Large intestine (tissue), 12 donors: ENCODE data around the gene SLC35F5. TPM values are rescaled to one million over a fixed set of nuclear protein-coding genes. Genes with fewer than 3 reads are reported as not detected.

ENCODE experiments used
- DNase-seq, 2 donors: peaks; one replicate each; pipeline versions ENCODE4 v3.0.0 to v3.0.0-alpha.2; 2013
- H3K27ac ChIP-seq: one replicate; pipeline ENCODE4 v1.5.1; 2013; ENCODE audit warnings: low read length
- H3K27me3 ChIP-seq: 2 replicates; pipeline ENCODE4 v1.6.1; 2013; ENCODE audit warnings: low read length; ENCODE audit not compliant: control insufficient read depth, insufficient read depth
- H3K36me3 ChIP-seq: 2 replicates; pipeline ENCODE4 v1.6.1; 2013; ENCODE audit warnings: low read length; ENCODE audit not compliant: control insufficient read depth, insufficient read depth
- H3K4me1 ChIP-seq: one replicate; pipeline ENCODE4 v1.6.1; 2013; ENCODE audit warnings: low read length; ENCODE audit not compliant: control insufficient read depth, insufficient read depth
- H3K4me3 ChIP-seq: one replicate; pipeline ENCODE4 v1.5.1; 2013; ENCODE audit warnings: low read length
- H3K9me3 ChIP-seq: one replicate; pipeline ENCODE4 v1.6.1; 2013; ENCODE audit warnings: mild to moderate bottlenecking, low read depth, low read length, moderate library complexity; ENCODE audit not compliant: control insufficient read depth
- WGBS: methylation state at CpG from one replicate; pipeline ENCODE4 v1.1.5; 2013; ENCODE audit warnings: low lambda C conversion rate; ENCODE audit not compliant: insufficient coverage; 5-methylcytosine and 5-hydroxymethylcytosine counted together
- long read RNA-seq, 11 donors: transcript quantifications; one replicate each; lab custom pipeline, GENCODE V29; 2026
- polyA plus RNA-seq: library from polyadenylated mRNA; unstranded; fragments of 120-200 nt; gene quantifications from one replicate; pipeline ENCODE4 v1.2.1, GENCODE V29; 2013

SLC35F5 gene
- 73.7 TPM for polyA plus RNA-seq
- long read RNA-seq, donor 1, full-length matches to known transcripts: 4 of 4 reads
- long read RNA-seq, donor 1, partial matches to known transcripts: 0 of 4 reads
- long read RNA-seq, donor 1, other reads (novel, unspliced or antisense): 0 of 4 reads
- long read RNA-seq, donor 2, full-length matches to known transcripts: 25 of 39 reads
- long read RNA-seq, donor 2, partial matches to known transcripts: 14 of 39 reads
- long read RNA-seq, donor 2, other reads (novel, unspliced or antisense): 0 of 39 reads
- long read RNA-seq, donor 3: 0 reads
- long read RNA-seq, donor 4, full-length matches to known transcripts: 5 of 5 reads
- long read RNA-seq, donor 4, partial matches to known transcripts: 0 of 5 reads
- long read RNA-seq, donor 4, other reads (novel, unspliced or antisense): 0 of 5 reads
- long read RNA-seq, donor 5, full-length matches to known transcripts: 3 of 3 reads
- long read RNA-seq, donor 5, partial matches to known transcripts: 0 of 3 reads
- long read RNA-seq, donor 5, other reads (novel, unspliced or antisense): 0 of 3 reads
- long read RNA-seq, donor 6, full-length matches to known transcripts: 13 of 20 reads
- long read RNA-seq, donor 6, partial matches to known transcripts: 7 of 20 reads
- long read RNA-seq, donor 6, other reads (novel, unspliced or antisense): 0 of 20 reads
- long read RNA-seq, donor 7: 0 reads
- long read RNA-seq, donor 8, full-length matches to known transcripts: 12 of 34 reads
- long read RNA-seq, donor 8, partial matches to known transcripts: 22 of 34 reads
- long read RNA-seq, donor 8, other reads (novel, unspliced or antisense): 0 of 34 reads
- long read RNA-seq, donor 9, full-length matches to known transcripts: 17 of 17 reads
- long read RNA-seq, donor 9, partial matches to known transcripts: 0 of 17 reads
- long read RNA-seq, donor 9, other reads (novel, unspliced or antisense): 0 of 17 reads
- long read RNA-seq, donor 10, full-length matches to known transcripts: 9 of 9 reads
- long read RNA-seq, donor 10, partial matches to known transcripts: 0 of 9 reads
- long read RNA-seq, donor 10, other reads (novel, unspliced or antisense): 0 of 9 reads
- long read RNA-seq, donor 11, full-length matches to known transcripts: 9 of 20 reads
- long read RNA-seq, donor 11, partial matches to known transcripts: 11 of 20 reads
- long read RNA-seq, donor 11, other reads (novel, unspliced or antisense): 0 of 20 reads

- DNase-seq: peak; percentile 91 to 94
- H3K4me3 ChIP-seq: peak within 1 kb of the TSS; percentile 96
- no peaks in the 10 kb centered on the region for H3K27me3 ChIP-seq
- H3K9me3 ChIP-seq: peaks cover 3% of the 10 kb centered on the region
- 3% methylated on average over 11 of the region's 76 CpGs for WGBS
- H3K36me3 ChIP-seq: peaks cover 2% of the 10 kb centered on the region
- H3K4me1 ChIP-seq: no peaks in the 10 kb centered on the region
- peak within 1 kb of the TSS; percentile 94 for H3K27ac ChIP-seq
Observed at GRCh38 chr2:113756355-113757137, at the start of gene SLC35F5. Gene SLC35F5 (minus strand): TSS chr2:113756642. CDS start chr2:113756409, 233 bp downstream.

GRCh38 chr2:113799375-113799774 lies 42.9 kb upstream of the SLC35F5 start:
- Histone ChIP-seq H3K27ac (no peak overlapping the region), H3K27me3 (no peaks in the 10 kb centered on the region), H3K36me3 (no peaks in the 10 kb centered on the region), H3K4me1 (peaks cover 8% of the 10 kb centered on the region), H3K4me3 (no peak overlapping the region), H3K9me3 (no peaks in the 10 kb centered on the region)
- WGBS: 80% methylated on average over 1 of the region's 4 CpGs
- DNase-seq: no peak

- Histone ChIP-seq H3K27ac (peak overlapping the region; percentile 46), H3K4me1 (peaks cover 10% of the 10 kb centered on the region), H3K36me3 (no peaks in the 10 kb centered on the region), H3K4me3 (no peak overlapping the region), H3K27me3 (no peaks in the 10 kb centered on the region), H3K9me3 (no peaks in the 10 kb centered on the region)
- WGBS: 14% methylated on average over 1 of the region's 2 CpGs
- DNase-seq: no peak
Observed at GRCh38 chr2:113797237-113797636, 40.8 kb upstream of the SLC35F5 start.

GRCh38 chr2:113796592-113797175 lies 40.2 kb upstream of the SLC35F5 start:
- DNase-seq: peak; percentile 26 to 75
- no peak overlapping the region for H3K4me3 ChIP-seq
- H3K36me3 ChIP-seq: no peaks in the 10 kb centered on the region
- H3K9me3 ChIP-seq: no peaks in the 10 kb centered on the region
- WGBS: 20% methylated on average over 1 of the region's 6 CpGs
- peaks cover 13% of the 10 kb centered on the region for H3K4me1 ChIP-seq
- H3K27me3 ChIP-seq: no peaks in the 10 kb centered on the region
- peak overlapping the region; percentile 46 for H3K27ac ChIP-seq

- Histone ChIP-seq H3K9me3 (no peaks in the 10 kb centered on the region), H3K27me3 (no peaks in the 10 kb centered on the region), H3K4me3 (no peak overlapping the region), H3K27ac (no peak overlapping the region), H3K4me1 (peaks cover 13% of the 10 kb centered on the region), H3K36me3 (no peaks in the 10 kb centered on the region)
- WGBS: no CpG with 5 or more reads among the region's 3 CpGs
- DNase-seq: no peak
Observed at GRCh38 chr2:113795405-113795920, 39.0 kb upstream of the SLC35F5 start.

- DNase-seq: peak; percentile 27 to 57
- H3K9me3 ChIP-seq: no peaks in the 10 kb centered on the region
- no peak overlapping the region for H3K4me3 ChIP-seq
- no peaks in the 10 kb centered on the region for H3K27me3 ChIP-seq
- WGBS: no CpG with 5 or more reads among the region's 5 CpGs
- H3K27ac ChIP-seq: peak overlapping the region; percentile 8
- peaks cover 13% of the 10 kb centered on the region for H3K4me1 ChIP-seq
- no peaks in the 10 kb centered on the region for H3K36me3 ChIP-seq
Observed at GRCh38 chr2:113791697-113792590, 35.5 kb upstream of the SLC35F5 start.

GRCh38 chr2:113784823-113785744 lies 28.6 kb upstream of the SLC35F5 start:
- no peak for DNase-seq
- Histone ChIP-seq H3K4me3 (no peak overlapping the region), H3K9me3 (no peaks in the 10 kb centered on the region), H3K4me1 (no peaks in the 10 kb centered on the region), H3K36me3 (no peaks in the 10 kb centered on the region), H3K27me3 (no peaks in the 10 kb centered on the region), H3K27ac (no peak overlapping the region)
- 84% methylated on average over 3 of the region's 8 CpGs for WGBS

GRCh38 chr2:113780472-113780871 lies 24.0 kb upstream of the SLC35F5 start:
- Histone ChIP-seq H3K4me1 (peaks cover 11% of the 10 kb centered on the region), H3K36me3 (no peaks in the 10 kb centered on the region), H3K9me3 (no peaks in the 10 kb centered on the region), H3K27ac (no peak overlapping the region), H3K4me3 (no peak overlapping the region), H3K27me3 (no peaks in the 10 kb centered on the region)
- WGBS: 40% methylated on average over 1 of the region's 5 CpGs
- peak in 1 of 2 donors; percentile 34 for DNase-seq
